Measurements from ENCODE around the gene RAB25. TPM values are rescaled to one million over a fixed set of nuclear protein-coding genes. Genes with fewer than 3 reads are reported as not detected.
A peak's percentile ranks its signal among the peaks of the same experiment; 100 is the strongest.

Gene RAB25
- total and polyA plus RNA-seq, 2 of the 13 experiments (the other 11 are each of a cell fraction or from before 2014, with no cell fraction given), result 0.20 to 0.22 TPM

- TF ChIP-seq, protein P1, sequence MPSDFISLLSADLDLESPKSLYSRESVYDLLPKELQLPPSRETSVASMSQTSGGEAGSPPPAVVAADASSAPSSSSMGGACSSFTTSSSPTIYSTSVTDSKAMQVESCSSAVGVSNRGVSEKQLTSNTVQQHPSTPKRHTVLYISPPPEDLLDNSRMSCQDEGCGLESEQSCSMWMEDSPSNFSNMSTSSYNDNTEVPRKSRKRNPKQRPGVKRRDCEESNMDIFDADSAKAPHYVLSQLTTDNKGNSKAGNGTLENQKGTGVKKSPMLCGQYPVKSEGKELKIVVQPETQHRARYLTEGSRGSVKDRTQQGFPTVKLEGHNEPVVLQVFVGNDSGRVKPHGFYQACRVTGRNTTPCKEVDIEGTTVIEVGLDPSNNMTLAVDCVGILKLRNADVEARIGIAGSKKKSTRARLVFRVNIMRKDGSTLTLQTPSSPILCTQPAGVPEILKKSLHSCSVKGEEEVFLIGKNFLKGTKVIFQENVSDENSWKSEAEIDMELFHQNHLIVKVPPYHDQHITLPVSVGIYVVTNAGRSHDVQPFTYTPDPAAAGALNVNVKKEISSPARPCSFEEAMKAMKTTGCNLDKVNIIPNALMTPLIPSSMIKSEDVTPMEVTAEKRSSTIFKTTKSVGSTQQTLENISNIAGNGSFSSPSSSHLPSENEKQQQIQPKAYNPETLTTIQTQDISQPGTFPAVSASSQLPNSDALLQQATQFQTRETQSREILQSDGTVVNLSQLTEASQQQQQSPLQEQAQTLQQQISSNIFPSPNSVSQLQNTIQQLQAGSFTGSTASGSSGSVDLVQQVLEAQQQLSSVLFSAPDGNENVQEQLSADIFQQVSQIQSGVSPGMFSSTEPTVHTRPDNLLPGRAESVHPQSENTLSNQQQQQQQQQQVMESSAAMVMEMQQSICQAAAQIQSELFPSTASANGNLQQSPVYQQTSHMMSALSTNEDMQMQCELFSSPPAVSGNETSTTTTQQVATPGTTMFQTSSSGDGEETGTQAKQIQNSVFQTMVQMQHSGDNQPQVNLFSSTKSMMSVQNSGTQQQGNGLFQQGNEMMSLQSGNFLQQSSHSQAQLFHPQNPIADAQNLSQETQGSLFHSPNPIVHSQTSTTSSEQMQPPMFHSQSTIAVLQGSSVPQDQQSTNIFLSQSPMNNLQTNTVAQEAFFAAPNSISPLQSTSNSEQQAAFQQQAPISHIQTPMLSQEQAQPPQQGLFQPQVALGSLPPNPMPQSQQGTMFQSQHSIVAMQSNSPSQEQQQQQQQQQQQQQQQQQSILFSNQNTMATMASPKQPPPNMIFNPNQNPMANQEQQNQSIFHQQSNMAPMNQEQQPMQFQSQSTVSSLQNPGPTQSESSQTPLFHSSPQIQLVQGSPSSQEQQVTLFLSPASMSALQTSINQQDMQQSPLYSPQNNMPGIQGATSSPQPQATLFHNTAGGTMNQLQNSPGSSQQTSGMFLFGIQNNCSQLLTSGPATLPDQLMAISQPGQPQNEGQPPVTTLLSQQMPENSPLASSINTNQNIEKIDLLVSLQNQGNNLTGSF (CRISPR knock-in tag; IDR thresholded peaks at IDR 0.05), result no peak
- TF ChIP-seq HMG20B (CRISPR knock-in tag; conservative IDR thresholded peaks at IDR 0.05), result no peak
- peak; percentile 94 for TF ChIP-seq KDM3A (CRISPR knock-in tag; IDR thresholded peaks at IDR 0.05; ENCODE audit: low read depth)
- TF ChIP-seq FOXP1 (IDR thresholded peaks at IDR 0.05), result no peak
- no peak for TF ChIP-seq FOXP1 (CRISPR knock-in tag; IDR thresholded peaks at IDR 0.05)
- no peak for TF ChIP-seq MBNL3 (CRISPR knock-in tag; conservative IDR thresholded peaks at IDR 0.05)
- TF ChIP-seq, protein P2, sequence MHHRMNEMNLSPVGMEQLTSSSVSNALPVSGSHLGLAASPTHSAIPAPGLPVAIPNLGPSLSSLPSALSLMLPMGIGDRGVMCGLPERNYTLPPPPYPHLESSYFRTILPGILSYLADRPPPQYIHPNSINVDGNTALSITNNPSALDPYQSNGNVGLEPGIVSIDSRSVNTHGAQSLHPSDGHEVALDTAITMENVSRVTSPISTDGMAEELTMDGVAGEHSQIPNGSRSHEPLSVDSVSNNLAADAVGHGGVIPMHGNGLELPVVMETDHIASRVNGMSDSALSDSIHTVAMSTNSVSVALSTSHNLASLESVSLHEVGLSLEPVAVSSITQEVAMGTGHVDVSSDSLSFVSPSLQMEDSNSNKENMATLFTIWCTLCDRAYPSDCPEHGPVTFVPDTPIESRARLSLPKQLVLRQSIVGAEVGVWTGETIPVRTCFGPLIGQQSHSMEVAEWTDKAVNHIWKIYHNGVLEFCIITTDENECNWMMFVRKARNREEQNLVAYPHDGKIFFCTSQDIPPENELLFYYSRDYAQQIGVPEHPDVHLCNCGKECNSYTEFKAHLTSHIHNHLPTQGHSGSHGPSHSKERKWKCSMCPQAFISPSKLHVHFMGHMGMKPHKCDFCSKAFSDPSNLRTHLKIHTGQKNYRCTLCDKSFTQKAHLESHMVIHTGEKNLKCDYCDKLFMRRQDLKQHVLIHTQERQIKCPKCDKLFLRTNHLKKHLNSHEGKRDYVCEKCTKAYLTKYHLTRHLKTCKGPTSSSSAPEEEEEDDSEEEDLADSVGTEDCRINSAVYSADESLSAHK (CRISPR knock-in tag; IDR thresholded peaks at IDR 0.05; ENCODE audit: borderline replicate concordance), result no peak
- TF ChIP-seq ZNF367 (CRISPR knock-in tag; IDR thresholded peaks at IDR 0.05; ENCODE audit: borderline replicate concordance), result no peak
- TF ChIP-seq THYN1 (CRISPR knock-in tag; IDR thresholded peaks at IDR 0.05; ENCODE audit: borderline replicate concordance, low read depth), result no peak
- peak; percentile 62; the same call in 1 of the 2 replicates for TF ChIP-seq HDAC2 (CRISPR knock-in tag; IDR thresholded peaks at IDR 0.05)
- TF ChIP-seq ZNF883 (CRISPR knock-in tag; IDR thresholded peaks at IDR 0.05; ENCODE audit: not compliant biosample characterization), result peak; percentile 64
- TF ChIP-seq, protein P3, sequence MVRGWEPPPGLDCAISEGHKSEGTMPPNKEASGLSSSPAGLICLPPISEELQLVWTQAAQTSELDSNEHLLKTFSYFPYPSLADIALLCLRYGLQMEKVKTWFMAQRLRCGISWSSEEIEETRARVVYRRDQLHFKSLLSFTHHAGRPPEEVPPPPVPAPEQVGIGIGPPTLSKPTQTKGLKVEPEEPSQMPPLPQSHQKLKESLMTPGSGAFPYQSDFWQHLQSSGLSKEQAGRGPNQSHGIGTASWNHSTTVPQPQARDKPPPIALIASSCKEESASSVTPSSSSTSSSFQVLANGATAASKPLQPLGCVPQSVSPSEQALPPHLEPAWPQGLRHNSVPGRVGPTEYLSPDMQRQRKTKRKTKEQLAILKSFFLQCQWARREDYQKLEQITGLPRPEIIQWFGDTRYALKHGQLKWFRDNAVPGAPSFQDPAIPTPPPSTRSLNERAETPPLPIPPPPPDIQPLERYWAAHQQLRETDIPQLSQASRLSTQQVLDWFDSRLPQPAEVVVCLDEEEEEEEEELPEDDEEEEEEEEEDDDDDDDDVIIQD (CRISPR knock-in tag; IDR thresholded peaks at IDR 0.05; ENCODE audit: low read depth), result peak; percentile 49; the same call in 1 of the 2 replicates
- peak; percentile 74; the same call in 1 of the 2 replicates for TF ChIP-seq ZSCAN21 (CRISPR knock-in tag; IDR thresholded peaks at IDR 0.05; ENCODE audit: borderline replicate concordance)
- TF ChIP-seq ZNF496 (CRISPR knock-in tag; IDR thresholded peaks at IDR 0.05; ENCODE audit: insufficient replicate concordance), result no peak
- TF ChIP-seq ETS1 (CRISPR knock-in tag; IDR thresholded peaks at IDR 0.05), result no peak
- TF ChIP-seq KDM2A (CRISPR knock-in tag; IDR thresholded peaks at IDR 0.05; ENCODE audit: borderline replicate concordance, low read depth), result peak; percentile 92
- TF ChIP-seq ATF3 (CRISPR knock-in tag; IDR thresholded peaks at IDR 0.05), result peak; percentile 64; the same call in 1 of the 2 replicates
- no peak for TF ChIP-seq SNAPC5 (CRISPR knock-in tag; IDR thresholded peaks at IDR 0.05; ENCODE audit: borderline replicate concordance)
Observed at GRCh38 chr1:156096640-156097391, 35.9 kb downstream of the RAB25 start (continued).
